CD4-positive, alpha-beta T cell treated with Interleukin-6 at 100 ng/mL for 8 hours (primary cell): Measurements from ENCODE around the gene FRRS1.

ENCODE experiments used
- DNase-seq: peaks from one replicate; pipeline ENCODE4 v3.0.0-alpha.2; 2020; ENCODE audit warnings: mixed read lengths, low spot score

Gene FRRS1

DNA sequence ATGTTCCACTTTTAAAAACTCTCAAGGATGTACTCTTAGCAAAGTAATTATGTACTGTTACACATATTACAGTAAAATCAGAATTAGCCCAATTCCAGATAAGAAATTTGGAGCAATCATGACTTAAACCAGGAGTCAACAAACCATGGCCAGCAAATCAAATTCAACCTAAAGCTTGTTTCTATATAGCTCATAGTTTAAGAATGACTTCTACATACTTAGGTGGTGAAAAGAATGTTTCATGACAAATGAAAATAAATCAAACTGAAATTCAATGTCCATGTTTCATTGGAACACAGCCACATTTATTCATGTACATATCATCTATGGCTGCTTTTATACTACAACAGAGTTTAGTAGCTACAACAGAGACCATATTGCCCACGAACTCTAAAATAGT lies 35.1 kb downstream of the FRRS1 start:
- DNase-seq, result no peak

DNA sequence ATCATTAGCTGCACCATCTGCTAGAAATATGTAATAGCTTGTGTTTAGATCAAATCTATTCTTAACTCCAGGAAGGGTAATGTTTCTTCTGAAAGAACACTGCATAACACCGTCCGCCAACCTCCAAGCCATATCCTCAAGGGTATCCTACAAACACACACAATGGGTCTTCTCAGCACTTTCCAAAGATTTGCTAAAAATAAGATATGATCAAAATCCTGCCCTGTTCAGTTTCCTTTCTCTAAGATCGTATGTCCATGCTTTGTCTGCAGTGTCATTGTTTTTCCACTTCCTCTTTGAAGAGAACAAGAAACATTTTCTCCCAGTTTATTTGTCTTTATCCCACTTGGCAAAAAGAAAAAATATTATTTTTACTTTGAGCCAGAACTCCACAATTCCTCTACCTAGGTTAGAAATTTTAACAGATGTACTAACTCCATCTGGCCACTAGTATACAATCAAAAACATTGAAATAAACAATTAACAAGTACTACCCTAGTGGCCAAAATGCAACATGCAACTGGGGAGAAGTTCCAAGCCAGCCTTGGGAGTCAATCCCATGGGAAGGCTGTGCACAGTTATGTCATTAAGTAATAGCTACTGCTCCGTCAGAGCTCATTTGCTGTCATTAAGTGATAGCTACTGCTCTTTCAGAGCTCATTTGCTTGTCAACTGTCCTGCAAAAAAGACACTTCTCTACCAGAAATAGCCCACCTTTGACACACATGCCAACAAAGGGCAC lies 37.8 kb downstream of the FRRS1 start:
- no peak for DNase-seq

DNA sequence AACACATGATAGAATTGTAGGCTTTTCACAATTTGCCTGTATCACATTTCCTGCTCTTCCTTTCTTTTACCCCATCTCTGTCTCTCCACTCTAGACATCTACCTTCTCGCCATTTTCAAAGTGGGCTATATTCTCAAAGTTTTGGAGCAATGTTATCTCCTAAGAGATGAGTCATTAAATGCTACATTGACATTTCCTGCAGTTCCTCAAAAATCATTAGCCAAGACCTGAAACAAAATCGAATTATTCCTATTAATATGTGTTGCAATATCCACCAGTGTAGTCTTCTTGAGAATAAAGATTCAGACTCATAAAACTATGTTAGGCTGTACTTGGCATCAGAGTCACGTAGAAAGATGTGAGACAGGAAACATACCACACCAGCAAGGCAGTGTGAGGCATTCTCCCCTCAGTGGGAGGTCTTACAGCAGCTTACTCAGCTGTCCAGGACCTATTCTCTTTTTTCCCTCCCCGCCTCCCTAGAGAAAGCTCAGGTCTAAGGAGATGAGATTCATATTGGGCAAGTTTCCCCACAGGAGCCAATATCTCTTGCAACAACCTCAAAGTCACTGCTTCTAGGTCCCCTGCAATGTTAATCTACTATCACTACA lies 38.8 kb downstream of the FRRS1 start:
- DNase-seq, result no peak

DNA sequence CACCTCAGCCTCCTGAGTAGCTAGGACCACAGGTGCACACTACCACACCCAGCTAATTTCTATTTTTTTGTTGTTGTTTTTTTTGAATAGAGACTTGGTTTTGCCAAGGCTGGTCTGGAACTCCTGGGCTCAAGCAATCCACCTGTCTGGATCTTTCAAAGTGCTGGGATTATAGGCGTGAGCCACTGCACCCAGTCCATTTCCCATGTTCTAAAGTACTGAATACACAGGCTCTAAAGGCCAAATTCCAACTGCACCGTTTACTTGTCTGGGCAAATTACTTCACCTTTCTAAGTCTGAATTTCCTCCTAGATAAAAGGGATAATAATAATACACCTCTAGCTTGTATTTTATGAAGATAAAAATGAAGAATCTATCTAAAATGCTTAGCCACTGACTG lies 39.6 kb downstream of the FRRS1 start:
- DNase-seq, result no peak

DNA sequence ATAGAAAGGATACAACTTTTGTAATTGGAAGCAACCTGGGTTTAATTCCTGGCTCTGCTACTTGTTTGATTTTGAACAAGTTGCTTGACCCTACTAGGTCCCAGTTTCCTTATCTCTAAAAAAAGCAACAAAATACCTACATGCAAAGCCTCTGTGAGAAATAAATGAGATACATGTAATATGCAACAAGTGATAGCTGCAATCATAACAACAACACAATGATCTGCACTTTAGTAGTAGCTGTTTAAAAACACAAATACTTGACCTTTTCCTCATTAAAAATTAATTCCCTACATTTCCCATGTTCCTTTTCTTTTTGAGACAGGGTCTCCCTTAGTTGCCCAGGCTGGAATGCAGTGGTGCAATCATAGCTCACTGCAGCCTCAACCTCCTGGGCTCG lies 40.0 kb downstream of the FRRS1 start:
- no peak for DNase-seq

DNA sequence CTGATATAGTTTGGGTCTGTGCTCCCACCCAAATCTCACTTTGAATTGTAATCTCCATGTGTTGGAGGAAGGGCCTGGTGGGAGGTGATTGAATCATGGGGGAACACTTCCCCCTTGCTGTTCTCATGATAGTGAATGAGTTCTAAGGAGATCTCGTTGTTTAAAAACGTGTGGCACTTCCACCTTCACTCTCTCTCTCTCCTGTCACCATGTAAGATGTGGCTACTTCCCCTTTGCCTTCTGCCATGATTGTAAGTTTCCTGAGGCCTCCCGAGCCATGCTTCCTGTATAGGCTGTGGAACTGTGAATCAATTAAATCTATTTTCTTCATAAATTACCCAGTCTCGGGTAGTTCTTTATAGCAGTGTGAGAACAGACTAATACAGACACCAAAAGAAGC lies 40.4 kb downstream of the FRRS1 start:
- DNase-seq, result no peak

DNA sequence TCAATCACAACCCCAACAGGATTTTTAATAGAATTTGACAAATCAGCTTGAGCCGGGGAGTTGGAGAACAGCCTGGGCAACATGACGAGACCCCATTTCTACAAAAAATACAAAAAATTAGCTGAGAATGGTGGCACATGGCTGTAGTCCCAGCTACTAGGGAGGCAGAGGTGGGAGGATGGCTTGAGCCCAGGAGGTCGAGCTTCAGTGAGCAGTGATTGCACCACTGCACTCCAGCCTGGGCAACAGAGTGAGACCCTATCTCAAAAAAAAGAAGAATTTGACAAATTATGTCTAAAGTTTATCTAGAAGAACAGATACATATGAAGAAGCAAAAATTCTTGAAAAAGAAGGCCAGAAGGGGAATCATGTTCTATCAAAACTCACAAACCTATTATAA lies 43.2 kb downstream of the FRRS1 start:
- DNase-seq, result no peak

DNA sequence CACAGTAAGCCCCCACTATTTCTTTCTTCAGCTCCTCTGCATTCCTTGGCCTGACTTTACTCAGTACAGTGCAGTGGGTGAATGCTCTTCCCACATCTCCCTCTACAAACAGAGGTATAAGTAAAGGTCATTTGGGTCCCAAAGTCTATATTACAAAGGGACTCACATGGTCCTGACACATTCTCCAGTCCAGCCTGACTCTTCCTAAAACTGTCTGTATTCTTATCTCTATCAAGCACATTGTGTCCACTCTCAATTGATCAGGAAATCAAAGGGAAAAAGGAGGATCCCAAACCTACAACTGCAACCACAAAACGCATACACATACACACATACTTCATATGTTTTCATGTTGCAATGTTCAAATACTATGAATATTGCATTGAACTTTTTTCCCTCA lies 49.4 kb downstream of the FRRS1 start:
- no peak for DNase-seq

DNA sequence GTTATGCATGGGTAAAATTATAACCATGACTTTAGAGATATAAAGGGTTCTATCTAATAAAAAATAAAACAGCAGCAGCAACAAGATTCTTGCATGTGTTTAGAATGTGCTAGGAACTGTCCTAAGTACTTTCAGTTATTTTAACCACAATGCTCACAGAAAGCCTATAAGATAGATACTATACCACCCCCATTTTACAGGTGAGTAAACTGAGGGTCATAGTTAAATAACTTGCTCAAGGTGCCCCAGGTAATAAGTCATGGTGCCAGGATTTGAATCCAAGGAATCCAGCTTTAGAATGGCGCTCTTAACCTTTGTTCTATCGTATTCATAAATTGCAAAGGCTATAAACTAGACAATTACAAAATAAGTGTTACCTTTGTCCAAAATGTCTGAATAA lies 53.4 kb downstream of the FRRS1 start:
- DNase-seq, result no peak

DNA sequence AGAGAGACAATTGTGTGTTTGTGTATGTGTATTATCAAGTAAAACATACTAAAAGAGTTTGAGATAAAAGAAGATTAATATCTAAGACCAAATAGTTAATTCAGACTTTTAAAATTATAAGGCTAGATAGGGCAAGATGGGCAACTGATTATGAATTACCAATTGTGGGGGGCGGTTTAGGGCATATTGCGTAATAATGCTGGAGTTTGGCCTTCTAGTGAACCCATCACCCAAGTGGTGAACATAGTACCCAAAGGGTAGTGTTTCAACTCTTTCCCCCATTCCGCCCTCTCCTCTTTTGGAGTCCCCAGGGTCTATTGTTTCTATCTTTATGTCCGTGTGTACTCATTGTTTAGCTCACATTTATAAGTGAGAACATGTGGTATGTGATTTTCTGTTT lies 55.4 kb downstream of the FRRS1 start:
- DNase-seq, result no peak

DNA sequence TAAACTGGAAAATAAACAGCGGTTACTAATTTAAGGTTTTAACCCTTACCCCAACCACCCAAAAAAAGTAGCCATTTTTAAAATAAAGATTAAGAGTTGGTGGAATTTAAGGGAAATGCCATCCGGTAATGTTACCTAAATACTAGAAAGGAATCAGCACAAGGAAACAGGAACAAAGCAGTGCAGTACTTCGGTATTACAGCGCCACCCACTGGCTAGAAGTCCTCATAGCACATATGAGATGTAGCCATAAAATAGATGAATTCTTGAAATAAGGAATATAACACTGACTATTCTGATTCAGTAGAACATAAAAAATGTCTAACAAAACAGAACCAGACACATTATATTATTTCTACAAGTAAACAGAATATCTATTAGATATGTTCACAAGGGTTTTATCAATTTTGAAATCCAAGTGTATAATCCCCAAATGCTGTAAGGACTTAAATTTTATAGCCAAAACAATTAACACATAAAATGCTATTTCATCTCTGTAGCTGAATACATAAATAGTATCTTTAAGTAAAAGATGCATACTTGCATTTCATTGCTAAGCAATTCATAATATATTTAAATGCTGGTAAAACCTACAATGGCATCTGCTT lies 58.8 kb downstream of the FRRS1 start:
- peak; percentile 45 for DNase-seq

DNA sequence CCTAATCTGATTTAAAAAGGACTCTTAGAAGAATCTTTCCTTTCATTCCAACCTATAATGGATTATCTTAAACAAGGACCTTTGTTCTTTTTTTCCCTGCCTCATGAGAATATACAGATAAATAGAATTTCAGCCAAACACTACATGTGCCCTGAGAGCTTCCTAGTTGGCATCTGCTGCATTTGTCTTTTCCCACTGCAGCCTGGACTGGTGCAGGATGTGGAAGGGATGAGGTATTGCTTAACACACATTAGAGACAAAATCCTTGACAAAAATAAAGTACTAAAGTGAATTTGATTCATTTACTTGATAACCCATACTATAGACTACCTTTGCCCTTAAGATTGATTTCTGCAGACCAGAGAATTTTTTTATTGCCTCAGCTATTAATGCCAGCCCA lies 61.0 kb downstream of the FRRS1 start:
- no peak for DNase-seq

DNA sequence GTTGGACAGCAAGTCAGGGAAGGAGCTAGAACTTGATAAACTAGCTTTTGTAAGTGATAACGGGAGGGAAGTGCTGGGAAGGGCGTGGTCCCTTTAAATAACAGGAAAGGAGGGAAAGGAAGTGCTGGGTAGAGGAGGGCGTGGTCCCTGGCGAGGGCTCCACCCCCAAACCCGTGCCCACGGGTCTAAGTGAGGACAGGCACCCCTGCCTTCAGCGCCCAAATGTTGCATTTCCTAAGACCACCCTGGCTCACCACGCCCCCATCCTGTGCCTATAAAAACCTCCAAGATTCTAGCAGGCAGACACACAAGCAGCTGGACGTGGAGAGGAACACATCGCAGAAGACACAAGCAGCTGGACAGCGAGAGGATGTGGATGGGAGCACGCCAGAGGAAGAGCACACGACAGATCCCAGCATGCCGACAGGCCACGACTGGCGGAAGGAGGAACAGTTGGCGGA lies 62.0 kb downstream of the FRRS1 start:
- DNase-seq, result no peak

DNA sequence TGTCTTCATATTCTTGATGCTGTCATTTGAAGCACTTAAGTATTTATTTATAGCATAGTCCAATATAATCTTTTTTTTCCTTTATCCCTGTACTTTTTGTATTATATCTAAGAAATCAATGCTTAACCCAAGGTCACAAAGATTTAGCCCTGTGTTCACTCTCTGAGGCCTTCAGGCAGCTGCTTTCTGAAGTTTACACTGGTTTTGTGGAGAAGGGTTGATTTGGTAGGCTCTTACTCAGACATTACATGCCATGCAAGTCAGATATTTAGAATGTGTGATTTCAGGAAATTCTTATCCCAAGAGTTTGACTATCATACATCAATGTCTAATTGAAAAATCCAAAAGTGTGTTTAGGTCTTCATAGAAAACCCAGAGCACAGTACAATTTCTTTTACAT lies 64.2 kb downstream of the FRRS1 start:
- DNase-seq, result no peak

DNA sequence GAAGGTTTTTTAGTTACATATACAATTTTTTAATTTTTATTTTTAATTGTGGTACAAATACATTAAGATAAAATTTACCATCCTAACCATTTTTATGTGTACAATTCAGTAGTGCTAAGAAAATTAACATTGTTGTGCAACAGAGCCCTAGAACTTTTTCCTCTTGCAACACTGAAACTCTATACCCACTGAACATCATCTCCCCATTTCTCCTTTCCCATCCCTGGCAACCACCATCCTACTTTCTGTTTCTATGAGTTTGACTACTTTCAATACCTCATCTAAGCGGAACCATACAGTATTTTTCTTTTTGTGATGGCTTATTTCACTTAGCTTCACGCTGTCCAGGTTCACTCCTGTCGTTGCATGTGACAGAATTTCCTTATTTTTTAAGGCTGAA lies 66.4 kb downstream of the FRRS1 start:
- DNase-seq, result no peak

DNA sequence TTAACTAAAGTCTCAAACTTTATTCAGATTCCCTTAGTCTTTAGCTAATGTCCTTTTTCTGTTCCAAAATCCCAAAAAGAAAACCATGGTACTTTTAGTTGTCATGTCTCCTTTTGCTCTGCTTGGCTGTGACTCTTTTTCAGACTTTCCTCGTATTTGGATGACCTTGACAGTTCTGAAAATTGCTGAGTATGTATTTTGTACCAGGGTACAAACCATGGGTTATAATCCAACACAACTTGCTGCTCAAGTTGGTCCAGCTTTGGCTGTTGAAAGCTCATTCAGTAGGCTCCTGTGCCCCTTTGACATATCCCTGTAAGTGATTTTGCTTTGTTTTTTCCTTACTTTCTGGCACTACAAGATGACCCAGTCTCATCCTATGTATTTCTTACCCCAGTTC lies 68.9 kb downstream of the FRRS1 start:
- DNase-seq, result no peak

DNA sequence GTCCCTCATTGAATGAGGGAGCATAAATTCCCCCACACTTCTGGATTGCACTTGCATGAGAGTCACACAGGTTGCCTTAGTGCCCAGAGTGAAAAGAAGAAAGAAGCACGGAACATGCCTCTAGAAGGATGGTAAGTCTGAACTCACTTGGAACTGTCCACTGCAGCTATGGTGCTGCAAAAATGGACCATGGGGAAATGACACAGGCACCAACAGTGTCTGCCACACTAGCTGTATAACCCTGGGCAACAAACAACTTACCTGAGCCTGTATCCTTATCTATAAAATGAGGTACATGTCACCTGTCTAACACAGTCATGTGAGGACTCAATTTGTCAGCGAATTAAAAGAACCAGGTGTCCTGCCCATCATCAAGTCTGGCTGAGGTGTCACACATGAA lies 69.8 kb downstream of the FRRS1 start:
- no peak for DNase-seq

DNA sequence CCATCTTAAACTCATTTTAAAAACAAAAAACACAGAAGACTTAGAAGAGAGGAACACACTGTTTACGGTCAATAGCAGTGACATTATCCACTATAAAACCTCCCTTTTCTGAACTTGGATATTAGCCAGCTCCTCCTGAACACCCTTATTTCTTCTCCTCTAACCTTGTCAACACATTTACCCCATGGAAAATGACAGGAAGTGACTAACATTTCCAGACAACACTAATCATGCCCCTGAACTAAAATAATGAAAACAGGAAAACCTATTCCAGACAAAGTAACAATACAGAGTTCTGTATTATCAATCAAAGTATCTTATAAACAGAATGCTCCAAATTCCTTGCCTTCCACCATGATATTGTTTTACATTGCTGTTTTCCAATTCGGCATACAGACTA lies 75.3 kb downstream of the FRRS1 start:
- DNase-seq, result no peak

DNA sequence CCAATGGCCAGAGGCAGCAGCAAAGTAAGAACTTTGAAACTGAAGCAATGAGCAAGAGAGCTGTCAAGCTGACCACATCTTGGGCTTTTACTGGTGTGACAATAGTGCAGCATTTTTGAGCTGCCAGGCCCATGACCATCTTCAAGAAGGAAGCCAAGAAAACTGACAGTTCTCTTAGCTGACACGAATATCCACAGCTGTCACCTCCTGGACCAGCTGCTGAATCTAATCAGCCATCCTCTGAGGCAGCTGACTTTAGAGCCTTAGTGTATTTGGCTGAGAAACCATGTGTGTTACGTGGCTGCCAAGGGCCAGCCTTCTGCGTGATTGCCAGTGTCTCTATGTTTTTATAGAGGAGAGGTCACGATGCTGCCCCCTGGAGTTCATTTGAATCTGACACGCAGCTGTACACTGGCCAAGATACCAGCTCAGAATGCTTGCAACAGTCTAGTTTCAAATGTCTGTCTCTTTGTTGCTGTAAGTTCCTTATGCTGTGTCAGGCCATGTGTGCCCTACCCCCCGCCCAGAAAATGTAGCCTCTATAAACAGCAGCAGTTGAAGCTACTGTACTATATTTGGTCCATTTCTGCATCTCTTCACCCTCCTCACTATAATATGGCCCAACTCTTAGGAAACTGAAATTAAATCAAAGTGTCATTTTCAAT lies 80.8 kb downstream of the FRRS1 start:
- DNase-seq, result peak; percentile 3

DNA sequence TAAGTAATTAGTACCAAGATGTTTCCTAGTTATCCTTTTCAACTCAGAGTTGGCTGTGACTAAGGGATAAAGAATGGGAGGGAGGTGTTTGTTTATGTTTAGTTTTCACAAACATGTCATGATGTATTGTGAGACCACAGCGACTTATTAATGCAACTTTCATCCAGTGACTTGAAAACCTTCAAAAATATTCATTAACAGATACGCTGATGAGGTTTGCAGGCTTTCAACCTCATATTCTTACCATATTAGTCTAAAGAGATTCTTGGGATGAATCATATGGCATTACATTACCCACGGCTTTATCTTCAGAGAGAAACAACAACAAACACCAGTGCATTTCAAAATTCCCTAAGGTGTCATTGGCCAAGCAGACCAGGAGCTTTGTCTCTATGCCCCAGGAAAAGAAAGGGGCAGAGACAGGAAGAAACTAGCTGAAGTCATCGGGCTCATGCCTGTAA lies 84.1 kb downstream of the FRRS1 start:
- no peak for DNase-seq

DNA sequence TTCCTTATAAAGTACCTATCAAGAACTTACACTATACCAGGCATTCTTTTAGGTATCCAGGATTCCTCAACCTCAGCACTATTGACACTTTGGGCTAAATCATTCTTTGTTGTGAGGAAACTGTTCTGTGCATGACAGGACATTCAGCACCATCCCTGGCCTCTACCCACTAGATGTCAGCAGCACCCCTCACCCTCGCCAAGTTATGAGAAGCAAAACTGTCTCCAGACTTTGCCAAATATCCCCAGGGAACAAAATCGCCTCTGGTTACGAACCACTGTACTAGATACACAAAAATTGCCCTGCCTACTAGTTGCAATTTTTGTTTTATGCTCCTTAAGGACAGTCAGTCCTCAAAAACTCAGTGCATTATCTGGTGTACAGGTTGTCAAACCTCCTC lies 84.9 kb downstream of the FRRS1 start:
- DNase-seq, result no peak

DNA sequence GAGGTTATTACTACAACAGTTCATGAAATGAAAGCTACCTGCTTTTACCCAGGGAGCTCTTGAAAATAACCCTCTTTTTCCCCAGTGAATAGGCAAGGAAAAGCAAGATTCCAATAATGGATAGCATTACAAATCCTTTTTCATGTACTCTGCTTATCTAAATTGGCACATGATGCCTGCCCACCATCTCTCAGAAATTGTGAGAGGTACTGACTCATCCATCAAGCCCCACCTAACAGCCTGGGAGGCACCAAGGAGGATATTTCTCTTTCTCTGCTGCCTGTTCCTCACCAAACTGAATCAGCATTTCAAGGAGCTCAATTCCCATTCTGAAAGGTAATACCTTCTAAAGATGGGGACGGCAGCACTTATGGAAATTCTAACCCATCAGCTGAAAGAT lies 86.2 kb downstream of the FRRS1 start:
- no peak for DNase-seq

DNA sequence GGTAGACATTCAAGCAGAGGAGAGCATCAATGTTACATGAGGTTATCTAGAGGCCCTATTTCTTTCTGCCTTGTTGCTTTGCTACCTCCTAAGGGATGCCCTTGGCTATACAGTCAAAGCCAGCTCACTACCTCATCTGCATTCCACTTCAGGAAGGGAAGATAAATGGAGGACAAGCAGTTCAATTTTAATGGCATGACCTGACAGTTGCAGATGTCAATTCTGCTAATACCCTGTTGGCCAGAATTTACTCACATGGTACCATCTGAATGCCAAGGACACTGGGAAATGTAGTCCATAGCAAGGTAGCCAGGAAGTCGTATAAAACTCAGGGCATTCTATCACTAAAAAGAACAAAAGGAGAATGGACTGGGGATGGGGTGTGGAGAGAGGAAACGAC lies 89.0 kb downstream of the FRRS1 start:
- DNase-seq, result no peak
